Common myeloid progenitor, CD34-positive (primary cell): ENCODE measurements around the gene TNRC6B.
A peak's percentile ranks its signal among the peaks of the same experiment; 100 is the strongest.

Experiments
- CTCF ChIA-PET: fragments of 350-600 bp; sonication (Branson Sonifier 250); formaldehyde crosslinking; loops from one replicate; lab custom pipeline; 2021; ENCODE audit warnings: antibody characterized with exemption; lab: Charles Lee
- POLR2A ChIA-PET: fragments of 350-600 bp; sonication (Branson Sonifier 250); formaldehyde crosslinking; loops from one replicate; lab custom pipeline; 2021; ENCODE audit warnings: antibody characterized with exemption; lab: Charles Lee
- DNase-seq, 3 donors: peaks; one replicate each; pipeline versions ENCODE4 v3.0.0 to v3.0.0-alpha.2; 2013
- H3K27ac ChIP-seq, 2 experiments: 1 replicate in 1 of 2; 2 replicates in 1 of 2; pipeline ENCODE4 v1.7.0; 2013; ENCODE audit warnings: inconsistent platforms in 2 of 2, low read length in 2 of 2, mild to moderate bottlenecking in 2 of 2, low read depth in 1 of 2, moderate library complexity in 1 of 2; ENCODE audit not compliant: severe bottlenecking in 2 of 2, insufficient read depth in 1 of 2, poor library complexity in 1 of 2
- H3K27me3 ChIP-seq, 5 experiments: replicated peaks in 2 of 5; 1 replicate in 3 of 5; 2 replicates in 2 of 5; pipeline versions ENCODE4 v1.6.1 to v1.7.0; 2013; ENCODE audit warnings: low read length in 4 of 5, mild to moderate bottlenecking in 2 of 5, moderate library complexity in 2 of 5, inconsistent platforms in 1 of 5; ENCODE audit not compliant: insufficient read depth in 5 of 5, control insufficient read depth in 4 of 5
- H3K36me3 ChIP-seq, 4 experiments: 1 replicate in 2 of 4; 2 replicates in 2 of 4; pipeline versions ENCODE4 v1.6.1 to v1.7.0; 2013; ENCODE audit warnings: low read length in 3 of 4, control low read depth in 1 of 4, mild to moderate bottlenecking in 1 of 4; ENCODE audit not compliant: control insufficient read depth in 4 of 4, insufficient read depth in 4 of 4
- H3K4me1 ChIP-seq, 4 experiments: 1 replicate in 3 of 4; 2 replicates in 1 of 4; pipeline versions ENCODE4 v1.6.1 to v1.7.1; 2013; ENCODE audit warnings: low read length in 3 of 4, mild to moderate bottlenecking in 3 of 4, control low read depth in 1 of 4, inconsistent platforms in 1 of 4, moderate library complexity in 1 of 4; ENCODE audit not compliant: control insufficient read depth in 4 of 4, insufficient read depth in 4 of 4; ENCODE audit errors: control extremely low read depth in 1 of 4
- H3K4me3 ChIP-seq, 7 experiments: 1 replicate in 4 of 7; 2 replicates in 3 of 7; pipeline versions ENCODE4 v1.5.1 to v1.7.0; 2013; ENCODE audit warnings: mild to moderate bottlenecking in 7 of 7, low read length in 6 of 7, moderate library complexity in 6 of 7, inconsistent platforms in 2 of 7, low read depth in 2 of 7, control low read depth in 1 of 7; ENCODE audit not compliant: insufficient read depth in 4 of 7, control insufficient read depth in 1 of 7; ENCODE audit errors: extremely low read depth in 1 of 7
- H3K9me3 ChIP-seq, 5 experiments: 1 replicate in 4 of 5; 2 replicates in 1 of 5; pipeline versions ENCODE4 v1.6.1 to v1.7.1; 2013; ENCODE audit warnings: low read length in 4 of 5, mild to moderate bottlenecking in 2 of 5, inconsistent platforms in 1 of 5, low read depth in 1 of 5, moderate library complexity in 1 of 5; ENCODE audit not compliant: control insufficient read depth in 4 of 5, insufficient read depth in 2 of 5; ENCODE audit errors: control extremely low read depth in 1 of 5
- WGBS: methylation state at CpG from one replicate; pipeline ENCODE4 v1.1.5; 2013; ENCODE audit not compliant: insufficient coverage; 5-methylcytosine and 5-hydroxymethylcytosine counted together

TNRC6B gene

GRCh38 chr22:40199852-40200251, 22.1 kb downstream of the TNRC6B start:
- H3K27ac ChIP-seq: no peak overlapping the region
- POLR2A ChIA-PET: no interaction called here

GRCh38 chr22:40200795-40201530, 23.2 kb downstream of the TNRC6B start:
- no peak overlapping the region for H3K4me3 ChIP-seq
- no peak for DNase-seq
- H3K27ac ChIP-seq: no peak overlapping the region
- CTCF ChIA-PET: interaction anchor here (0.7 to 1.1 kb wide), 2 partner anchors 13 to 15 kb away, joined by 3 read pairs; no protein-coding TSS in a partner anchor
- no peaks in the 10 kb centered on the region for H3K9me3 ChIP-seq
- POLR2A ChIA-PET: no interaction called here
- H3K4me1 ChIP-seq: peaks cover 4 to 19% (median 13%) of the 10 kb centered on the region in 4 experiments
- 100% methylated on average over 5 of the region's 7 CpGs for WGBS
- H3K36me3 ChIP-seq: peaks cover 0 to 5% (median 0%) of the 10 kb centered on the region in 4 experiments
- H3K27me3 ChIP-seq: no peaks in the 10 kb centered on the region

More at GRCh38 chr22:40199852-40200251, 22.1 kb downstream of the TNRC6B start:
- CTCF ChIA-PET: no interaction called here
- DNase-seq: no peak
- 90% methylated on average over 4 of the region's 7 CpGs for whole genome bisulfite sequencing
- no peak overlapping the region for H3K4me3 ChIP-seq
- no peaks in the 10 kb centered on the region for H3K27me3 ChIP-seq
- peaks cover 4 to 19% (median 13%) of the 10 kb centered on the region in 4 experiments for H3K4me1 ChIP-seq
- peaks cover 0 to 5% (median 0%) of the 10 kb centered on the region in 4 experiments for H3K36me3 ChIP-seq
- no peaks in the 10 kb centered on the region for H3K9me3 ChIP-seq

GRCh38 chr22:40202225-40202944, 24.7 kb downstream of the TNRC6B start:
- no peak overlapping the region for H3K4me3 ChIP-seq
- DNase-seq: no peak
- H3K36me3 ChIP-seq: peaks cover 0 to 8% (median 2%) of the 10 kb centered on the region in 4 experiments
- H3K27ac ChIP-seq: no peak overlapping the region
- ChIA-PET CTCF (interaction anchor here (0.9 to 1.8 kb wide), 3 partner anchors 8 to 21 kb away, joined by 3 to 6 read pairs (median 3); no protein-coding TSS in a partner anchor), POLR2A (no interaction called here)
- H3K27me3 ChIP-seq: no peaks in the 10 kb centered on the region
- 100% methylated on average over 5 of the region's 9 CpGs for WGBS
- H3K4me1 ChIP-seq: peaks cover 4 to 13% (median 10%) of the 10 kb centered on the region in 4 experiments
- no peaks in the 10 kb centered on the region for H3K9me3 ChIP-seq

DNA sequence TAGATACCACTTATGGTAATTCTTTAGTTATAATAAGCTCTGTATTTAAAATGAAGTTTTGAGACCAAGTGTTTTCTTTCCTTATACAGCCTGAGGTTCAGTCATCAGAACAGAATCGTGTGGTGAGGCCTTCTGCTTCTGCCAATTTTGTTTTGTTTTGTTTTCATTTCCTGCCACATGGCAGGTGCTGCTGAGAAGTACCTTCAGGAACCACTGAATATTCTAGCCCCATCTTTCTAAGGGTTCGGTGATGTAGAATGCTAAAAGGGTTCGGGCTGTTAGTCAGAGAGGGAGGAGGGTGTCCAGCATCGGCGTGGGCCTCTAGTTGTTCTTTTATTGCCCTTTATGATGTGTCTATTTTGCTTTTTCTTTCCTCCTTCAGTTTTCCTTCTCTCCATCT, 25.8 kb downstream of the TNRC6B start:
- ChIA-PET POLR2A (interaction anchor here (0.6 kb wide), 1 partner anchor 149 kb away, joined by 3 read pairs; no protein-coding TSS in a partner anchor), CTCF (interaction anchor here (1.8 kb wide), 1 partner anchor 9 kb away, joined by 6 read pairs; no protein-coding TSS in a partner anchor)
- H3K36me3 ChIP-seq: peaks cover 0 to 8% (median 2%) of the 10 kb centered on the region in 4 experiments
- no peak overlapping the region for H3K4me3 ChIP-seq
- peak overlapping the region in 1 of 2 experiments; percentile 15 for H3K27ac ChIP-seq
- DNase-seq: peak in 2 of 3 donors; percentile 59 to 71
- no CpG with 5 or more reads among the region's 5 CpGs for WGBS
- H3K4me1 ChIP-seq: peaks cover 4 to 15% (median 11%) of the 10 kb centered on the region in 4 experiments
- H3K27me3 ChIP-seq: no peaks in the 10 kb centered on the region
- H3K9me3 ChIP-seq: no peaks in the 10 kb centered on the region

GRCh38 chr22:40204321-40205116, 26.8 kb downstream of the TNRC6B start:
- Histone ChIP-seq H3K36me3 (peaks cover 0 to 8% (median 2%) of the 10 kb centered on the region in 4 experiments), H3K4me1 (peaks cover 4 to 18% (median 10%) of the 10 kb centered on the region in 4 experiments), H3K9me3 (no peaks in the 10 kb centered on the region), H3K27ac (no peak overlapping the region), H3K4me3 (no peak overlapping the region), H3K27me3 (no peaks in the 10 kb centered on the region)
- ChIA-PET POLR2A (interaction anchor here (0.6 kb wide), 1 partner anchor 46 kb away, joined by 4 read pairs; no protein-coding TSS in a partner anchor), CTCF (no interaction called here)
- DNase-seq: no peak
- WGBS: 100% methylated on average over 4 of the region's 5 CpGs

DNA sequence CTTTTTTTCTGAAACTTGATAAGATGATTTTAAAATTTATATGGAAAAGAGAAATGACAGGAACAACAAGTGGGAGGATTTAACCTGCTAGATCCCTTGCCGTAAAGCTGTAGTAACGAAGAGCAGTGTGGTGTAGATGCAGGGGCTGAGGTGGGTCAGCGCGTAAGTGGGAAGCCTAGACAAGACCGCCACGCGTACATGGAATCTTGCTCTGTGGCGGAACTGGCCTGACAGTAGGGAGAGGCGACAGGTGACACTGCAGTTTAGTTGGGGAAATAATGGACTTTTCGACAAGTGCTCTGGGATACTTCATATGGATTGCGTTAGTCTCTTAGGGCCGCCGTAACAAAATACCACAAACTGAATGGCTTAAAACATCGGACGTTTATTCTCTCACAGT, 28.8 kb downstream of the TNRC6B start:
- peaks cover 17 to 39% (median 26%) of the 10 kb centered on the region in 4 experiments for H3K4me1 ChIP-seq
- WGBS: over 99% methylated on average over 15 of the region's 15 CpGs
- ChIA-PET POLR2A (no interaction called here), CTCF (no interaction called here)
- H3K4me3 ChIP-seq: no peak overlapping the region
- no peaks in the 10 kb centered on the region for H3K9me3 ChIP-seq
- H3K27ac ChIP-seq: no peak overlapping the region
- no peaks in the 10 kb centered on the region for H3K27me3 ChIP-seq
- H3K36me3 ChIP-seq: peaks cover 0 to 8% (median 3%) of the 10 kb centered on the region in 4 experiments
- no peak for DNase-seq
